HG03565 (cell line): ENCODE data around the gene SPIRE1.

Source experiments
- ATAC-seq: cut with Tn5 transposase; IDR thresholded peaks from one replicate; pipeline ENCODE4 v1.9.1; 2021; ENCODE audit warnings: mild to moderate bottlenecking, moderate library complexity; ENCODE audit not compliant: unreplicated experiment

The SPIRE1 gene

GRCh38 chr18:12456441-12456840 lies 201.5 kb downstream of the SPIRE1 start:
- no peak for ATAC-seq

GRCh38 chr18:12455496-12455895 lies 202.4 kb downstream of the SPIRE1 start:
- no peak for ATAC-seq

- ATAC-seq, result no peak
Measured at GRCh38 chr18:12452784-12453183, 205.1 kb downstream of the SPIRE1 start.

GRCh38 chr18:12451428-12451827 lies 206.5 kb downstream of the SPIRE1 start:
- ATAC-seq, result no peak

GRCh38 chr18:12449051-12449785 lies 208.7 kb downstream of the SPIRE1 start:
- ATAC-seq, result no peak

GRCh38 chr18:12445554-12445953 lies 212.4 kb downstream of the SPIRE1 start:
- ATAC-seq, result no peak

GRCh38 chr18:12443551-12443950 lies 214.4 kb downstream of the SPIRE1 start:
- no peak for ATAC-seq

GRCh38 chr18:12442946-12443345 lies 215.0 kb downstream of the SPIRE1 start:
- no peak for ATAC-seq

- no peak for ATAC-seq
Measured at GRCh38 chr18:12441475-12442034, 216.4 kb downstream of the SPIRE1 start.

- ATAC-seq, result no peak
Measured at GRCh38 chr18:12438257-12438656, 219.7 kb downstream of the SPIRE1 start.

- ATAC-seq, result no peak
Measured at GRCh38 chr18:12435867-12436266, 222.0 kb downstream of the SPIRE1 start.

- no peak for ATAC-seq
Measured at GRCh38 chr18:12434541-12434929, 223.4 kb downstream of the SPIRE1 start.

GRCh38 chr18:12433829-12434540 lies 223.9 kb downstream of the SPIRE1 start:
- no peak for ATAC-seq

GRCh38 chr18:12432881-12433280 lies 225.0 kb downstream of the SPIRE1 start:
- ATAC-seq, result no peak

GRCh38 chr18:12432196-12432595 lies 225.7 kb downstream of the SPIRE1 start:
- ATAC-seq, result no peak

GRCh38 chr18:12431561-12431960 lies 226.3 kb downstream of the SPIRE1 start:
- ATAC-seq, result no peak

- ATAC-seq, result no peak
Measured at GRCh38 chr18:12430137-12430990, 227.5 kb downstream of the SPIRE1 start.

- no peak for ATAC-seq
Measured at GRCh38 chr18:12429556-12429955, 228.4 kb downstream of the SPIRE1 start.

GRCh38 chr18:12428923-12429322 lies 229.0 kb downstream of the SPIRE1 start:
- ATAC-seq, result no peak

GRCh38 chr18:12426924-12427323 lies 231.0 kb downstream of the SPIRE1 start:
- no peak for ATAC-seq

GRCh38 chr18:12424252-12424651 lies 233.7 kb downstream of the SPIRE1 start:
- ATAC-seq, result no peak
